ENCODE measurements around the gene CCDC74B. TPM values are rescaled to one million over a fixed set of nuclear protein-coding genes. Genes with fewer than 3 reads are reported as not detected.
A peak's percentile ranks its signal among the peaks of the same experiment; 100 is the strongest.
"Not testable (repeated sequence)": the region's sequence is repeated elsewhere in the genome, so short reads cannot be mapped to it uniquely, and the experiment has no call there.

Gene CCDC74B
- total RNA-seq, 1 experiment from 2014 or later = 2.4 TPM

- peaks cover 22% of the 10 kb centered on the region for H3K79me2 ChIP-seq (ENCODE audit: low read depth)
- no TSS peak for BruUV-seq (replicated peaks)
Observed at GRCh38 chr2:130185896-130186295, 41.0 kb upstream of the CCDC74B start.

GRCh38 chr2:130185436-130185835 lies 40.5 kb upstream of the CCDC74B start:
- Histone ChIP-seq H3K79me2 (ENCODE audit: low read depth) (peaks cover 26% of the 10 kb centered on the region), H3F3A (ENCODE audit: insufficient read depth, low read depth) (0 out of 2 replicates have a peak, but pooled peaks cover 5% of the 10 kb centered on the region), H4K20me1 (ENCODE audit: insufficient read depth) (no peaks in the 10 kb centered on the region), H3K27ac (no peak overlapping the region), H3K36me3 (ENCODE audit: low read depth) (no peaks in the 10 kb centered on the region), H3K4me1 (replicated peaks; ENCODE audit: insufficient read depth) (no peaks in the 10 kb centered on the region), H3K4me2 (no peak overlapping the region), H3K4me3 (no peak overlapping the region), H3K9me2 (ENCODE audit: insufficient read depth) (no peaks in the 10 kb centered on the region), H3K9me3 (ENCODE audit: insufficient read depth, low read depth) (no peaks in the 10 kb centered on the region), H3K27me3 (ENCODE audit: insufficient read depth, low read depth) (no peaks in the 10 kb centered on the region), H2AFZ (no peak overlapping the region)
- ChIA-PET POLR2A (ENCODE audit: unreplicated experiment) (no interaction called here), CTCF (no interaction called here)
- no peak for DNase-seq
- BruUV-seq (replicated peaks) = no TSS peak
- intact Hi-C loops (cut with micrococcal nuclease; ENCODE audit: unreplicated experiment) = no loop called here
- no peak for TF ChIP-seq CTCF (conservative IDR thresholded peaks at IDR 0.05)
- no peak for TF ChIP-seq EZH2 (IDR thresholded peaks at IDR 0.05; ENCODE audit: low read depth)

More at GRCh38 chr2:130185896-130186295, 41.0 kb upstream of the CCDC74B start:
- no peak overlapping the region for H3K4me3 ChIP-seq
- no peak for TF ChIP-seq EZH2 (IDR thresholded peaks at IDR 0.05; ENCODE audit: low read depth)
- no peak for TF ChIP-seq CTCF (conservative IDR thresholded peaks at IDR 0.05)
- no peak overlapping the region for H3K4me2 ChIP-seq
- no peaks in the 10 kb centered on the region for H3K36me3 ChIP-seq (ENCODE audit: low read depth)
- no peaks in the 10 kb centered on the region for H3K27me3 ChIP-seq (ENCODE audit: insufficient read depth, low read depth)
- 0 out of 2 replicates have a peak, but pooled peaks cover 5% of the 10 kb centered on the region for H3F3A ChIP-seq (ENCODE audit: insufficient read depth, low read depth)
- ChIA-PET CTCF (no interaction called here), POLR2A (ENCODE audit: unreplicated experiment) (no interaction called here)
- H2AFZ ChIP-seq = no peak overlapping the region
- no peaks in the 10 kb centered on the region for H3K9me3 ChIP-seq (ENCODE audit: insufficient read depth, low read depth)
- H4K20me1 ChIP-seq (ENCODE audit: insufficient read depth) = no peaks in the 10 kb centered on the region
- intact Hi-C loops (cut with micrococcal nuclease; ENCODE audit: unreplicated experiment) = no loop called here
- H3K27ac ChIP-seq = no peak overlapping the region
- H3K9me2 ChIP-seq (ENCODE audit: insufficient read depth) = no peaks in the 10 kb centered on the region
- H3K4me1 ChIP-seq (replicated peaks; ENCODE audit: insufficient read depth) = no peaks in the 10 kb centered on the region
- DNase-seq = no peak

- DNase-seq = no peak
- Histone ChIP-seq H3K4me2 (peak overlapping the region; percentile 89), H3K79me2 (ENCODE audit: low read depth) (peaks cover 43% of the 10 kb centered on the region), H2AFZ (0 out of 2 replicates have a peak overlapping the region, but pooled peaks have one; percentile 66), H3K27ac (no peak overlapping the region), H3K9me2 (ENCODE audit: insufficient read depth) (no peaks in the 10 kb centered on the region), H3K4me3 (peak overlapping the region; percentile 63; the same call in 1 of the 2 replicates), H3K9me3 (ENCODE audit: insufficient read depth, low read depth) (no peaks in the 10 kb centered on the region), H4K20me1 (ENCODE audit: insufficient read depth) (no peaks in the 10 kb centered on the region), H3K36me3 (ENCODE audit: low read depth) (no peaks in the 10 kb centered on the region), H3K4me1 (replicated peaks; ENCODE audit: insufficient read depth) (0 out of 2 replicates have a peak, but pooled peaks cover 4% of the 10 kb centered on the region), H3F3A (ENCODE audit: insufficient read depth, low read depth) (0 out of 2 replicates have a peak, but pooled peaks cover 5% of the 10 kb centered on the region), H3K27me3 (ENCODE audit: insufficient read depth, low read depth) (no peaks in the 10 kb centered on the region)
- intact Hi-C loops (cut with micrococcal nuclease; ENCODE audit: unreplicated experiment) = loop anchor here (5.0 kb wide), 1 partner anchor 59 kb away; no protein-coding TSS in a partner anchor
- TSS peak; percentile 44 for BruUV-seq (replicated peaks)
- TF ChIP-seq EZH2 (IDR thresholded peaks at IDR 0.05; ENCODE audit: low read depth) (no peak), CTCF (conservative IDR thresholded peaks at IDR 0.05) (no peak)
- ChIA-PET CTCF (no interaction called here), POLR2A (ENCODE audit: unreplicated experiment) (no interaction called here)
Observed at GRCh38 chr2:130183512-130184373, 38.8 kb upstream of the CCDC74B start.

- H4K20me1 ChIP-seq (ENCODE audit: insufficient read depth); H3K36me3 ChIP-seq (ENCODE audit: low read depth); CTCF ChIA-PET; H3K9me3 ChIP-seq (ENCODE audit: insufficient read depth, low read depth); BruUV-seq (replicated peaks); H3K27ac ChIP-seq; H3K27me3 ChIP-seq (ENCODE audit: insufficient read depth, low read depth); H3F3A ChIP-seq (ENCODE audit: insufficient read depth, low read depth); DNase-seq; H3K4me1 ChIP-seq (replicated peaks; ENCODE audit: insufficient read depth); POLR2A ChIA-PET (ENCODE audit: unreplicated experiment); H3K9me2 ChIP-seq (ENCODE audit: insufficient read depth): not testable (repeated sequence)
- Histone ChIP-seq H3K79me2 (ENCODE audit: low read depth) (peaks cover 51% of the 10 kb centered on the region), H3K4me3 (peak overlapping the region; percentile 63), H2AFZ (peak overlapping the region; percentile 66; the same call in 1 of the 2 replicates), H3K4me2 (peak overlapping the region; percentile 89)
- intact Hi-C loops (cut with micrococcal nuclease; ENCODE audit: unreplicated experiment) = loop anchor here (5.0 kb wide), 1 partner anchor 59 kb away; no protein-coding TSS in a partner anchor
Observed at GRCh38 chr2:130182826-130183511, 38.1 kb upstream of the CCDC74B start.

Measured in PC-9 (cell line).